HepG2 (cell line): Measurements from ENCODE around the gene ITPK1. TPM values are rescaled to one million over a fixed set of nuclear protein-coding genes. Genes with fewer than 3 reads are reported as not detected.

Experiments used
- FOXM1 ChIP-seq: sonication (generic); formaldehyde crosslinking; IDR thresholded peaks from 2 replicates; pipeline ENCODE4 v1.5.0; 2020; ENCODE audit warnings: missing genetic modification reagents
- GTF2F1 ChIP-seq: fragments of 150-350 bp; IDR thresholded peaks from 2 replicates; pipeline ENCODE4 v1.6.1; 2014; ENCODE audit warnings: low read length
- HIC2 ChIP-seq: sonication (generic); formaldehyde crosslinking; IDR thresholded peaks from 2 replicates; pipeline ENCODE4 v1.9.0; 2022; ENCODE audit warnings: low read depth, missing genetic modification reagents
- JUNB ChIP-seq: sonication (generic); formaldehyde crosslinking; IDR thresholded peaks from 2 replicates; pipeline ENCODE4 v1.8.0; 2022; ENCODE audit warnings: missing genetic modification reagents, mild to moderate bottlenecking, borderline replicate concordance
- KLF15 ChIP-seq: sonication (generic); formaldehyde crosslinking; IDR thresholded peaks from 2 replicates; pipeline ENCODE4 v1.8.1; 2023; ENCODE audit warnings: borderline replicate concordance, mild to moderate bottlenecking, inconsistent platforms, missing genetic modification reagents, mixed read lengths
- KLF9 ChIP-seq: IDR thresholded peaks from 2 replicates; pipeline ENCODE4 v1.6.1; 2016; ENCODE audit warnings: low read depth
- MATR3 ChIP-seq: sonication (generic); formaldehyde crosslinking; IDR thresholded peaks from 2 replicates; pipeline ENCODE4 v1.4.0; 2020; ENCODE audit warnings: missing genetic modification reagents
- MAX ChIP-seq: IDR thresholded peaks from 2 replicates; pipeline ENCODE4 v1.6.1; 2012; ENCODE audit warnings: inconsistent platforms
- MAZ ChIP-seq, 2 experiments: sonication (generic) in 1 of 2; formaldehyde crosslinking in 1 of 2; IDR thresholded peaks; 2 replicates each; pipeline versions ENCODE4 v1.5.0 to v1.6.1; 2012 to 2020; ENCODE audit warnings: low read depth in 2 of 2, mild to moderate bottlenecking in 2 of 2, borderline replicate concordance in 1 of 2, improper control_type of control experiment in 1 of 2, low read length in 1 of 2, missing genetic modification reagents in 1 of 2, moderate library complexity in 1 of 2
- MYNN ChIP-seq: sonication (generic); formaldehyde crosslinking; IDR thresholded peaks from 2 replicates; pipeline ENCODE4 v1.4.0; 2020; ENCODE audit warnings: mild to moderate bottlenecking, low read depth, missing genetic modification reagents
- NBN ChIP-seq: fragments of 450-650 bp; conservative IDR thresholded peaks from 2 replicates; pipeline ENCODE4 v1.6.1; 2017
- NFE2L2 ChIP-seq: fragments of 150-350 bp; IDR thresholded peaks from 2 replicates; pipeline ENCODE4 v1.6.1; 2014; ENCODE audit warnings: low read length
- NR1H2 ChIP-seq: sonication (generic); formaldehyde crosslinking; IDR thresholded peaks from 2 replicates; pipeline ENCODE4 v1.8.1; 2022; ENCODE audit warnings: low read depth, missing genetic modification reagents, borderline replicate concordance
- NR2F6 ChIP-seq, 2 experiments: IDR thresholded peaks; 2 replicates each; pipeline ENCODE4 v1.6.1; 2016; ENCODE audit warnings: antibody characterized with exemption in 1 of 2, mild to moderate bottlenecking in 1 of 2
- YEATS2 ChIP-seq: sonication (generic); formaldehyde crosslinking; IDR thresholded peaks from 2 replicates; pipeline ENCODE4 v1.4.0; 2020; ENCODE audit warnings: missing genetic modification reagents, borderline replicate concordance
- ZIK1 ChIP-seq: sonication (generic); formaldehyde crosslinking; IDR thresholded peaks from 2 replicates; pipeline ENCODE4 v1.5.0; 2020; ENCODE audit warnings: mild to moderate bottlenecking, low read depth, missing genetic modification reagents, borderline replicate concordance
- ZNF274 ChIP-seq: sonication (generic); formaldehyde crosslinking; IDR thresholded peaks from 2 replicates; pipeline ENCODE4 v1.5.1; 2020; ENCODE audit warnings: mild to moderate bottlenecking, missing genetic modification reagents
- ZNF646 ChIP-seq: sonication (generic); formaldehyde crosslinking; IDR thresholded peaks from 2 replicates; pipeline ENCODE4 v1.9.0; 2021; ENCODE audit warnings: mild to moderate bottlenecking, missing genetic modification reagents
- ZNF713 ChIP-seq: sonication (generic); formaldehyde crosslinking; IDR thresholded peaks from 2 replicates; pipeline ENCODE4 v1.4.0; 2020; ENCODE audit warnings: mild to moderate bottlenecking, missing genetic modification reagents
- ZNF768 ChIP-seq: sonication (generic); formaldehyde crosslinking; IDR thresholded peaks from 2 replicates; pipeline ENCODE4 v1.4.0; 2020; ENCODE audit warnings: missing genetic modification reagents
- polyA plus RNA-seq, 8 experiments: library from polyadenylated mRNA; depleted of rRNA in 3 of 8; stranded (reverse) in 7 of 8; unstranded in 1 of 8; fragments of >200 nt; fragmentation: Illumina TruSeq in 4 of 8; extraction: Trizol in 4 of 8; gene quantifications; 2 replicates each; pipeline versions ENCODE4 v1.2.1 to v1.2.3, GENCODE V29; 2011 to 2016; ENCODE audit warnings: low read depth in 4 of 8, missing spikeins in 1 of 8, mixed read lengths in 1 of 8; ENCODE audit not compliant: insufficient read depth in 1 of 8
- total RNA-seq, 5 experiments: library from RNA; depleted of rRNA; stranded (reverse); fragments of >200 nt; fragmentation: Illumina TruSeq; extraction: Trizol; gene quantifications; 2 replicates each; pipeline ENCODE4 v1.2.3, GENCODE V29; 2016; ENCODE audit warnings: low read depth in 1 of 5

The ITPK1 gene
- total and polyA plus RNA-seq, 2 of the 13 experiments (the other 11 are each of a cell fraction or from before 2014, with no cell fraction given), result 20.5 to 47.5 TPM

GRCh38 chr14:93035917-93036651, 79.6 kb downstream of the ITPK1 start (continued):
- TF ChIP-seq NFE2L2 (no peak), KLF15 (no peak), MYNN (CRISPR knock-in tag) (no peak), MAX (peak; percentile 91), NBN (no peak), ZNF646 (0 out of 2 replicates have a peak, but pooled peaks have one; percentile 35), ZNF713 (no peak), ZIK1 (CRISPR knock-in tag) (no peak; the same call in 1 of the 2 replicates), HIC2 (no peak; the same call in 1 of the 2 replicates), GTF2F1 (no peak), ZNF274 (no peak), MATR3 (CRISPR knock-in tag) (no peak), NR1H2 (CRISPR knock-in tag) (peak; percentile 69; the same call in 1 of the 2 replicates), MAZ (IDR thresholded peaks at IDR 0.05; ENCODE audit: borderline replicate concordance, low read depth, low read length) (peak; percentile 47; the same call in 1 of the 2 replicates), MAZ (CRISPR knock-in tag; IDR thresholded peaks at IDR 0.05; ENCODE audit: low read depth) (peak; percentile 71), JUNB (CRISPR knock-in tag) (no peak), KLF9 (no peak), ZNF768 (CRISPR knock-in tag) (no peak), YEATS2 (peak; percentile 42; the same call in 1 of the 2 replicates), NR2F6 (IDR thresholded peaks at IDR 0.05) (peak; percentile 99), NR2F6 (CRISPR knock-in tag; IDR thresholded peaks at IDR 0.05) (peak; percentile 99), FOXM1 (peak; percentile 25; the same call in 1 of the 2 replicates)
